ENCODE measurements around the gene DNAJC5G. TPM values are rescaled to one million over a fixed set of nuclear protein-coding genes. Genes with fewer than 3 reads are reported as not detected.
A peak's percentile ranks its signal among the peaks of the same experiment; 100 is the strongest.

DNAJC5G gene
- total RNA-seq, 4 donors from 2014 or later: not detected

- Histone ChIP-seq H3K9me3 (no peaks in the 10 kb centered on the region), H3K27me3 (peaks cover 47% of the 10 kb centered on the region), H3K4me3 (no peak overlapping the region), H3K27ac (no peak overlapping the region), H3K4me1 (peaks cover 0 to 25% (median 21%) of the 10 kb centered on the region in 4 donors), H3K36me3 (no peaks in the 10 kb centered on the region)
- in situ Hi-C loops (cut with MboI; ENCODE audit: low pct_ligation_motif_present in 1 of 4, low pct_unique_long_range_greater_than_20kb in 1 of 4, low sequenced_read_pairs in 3 of 4) (no loop called here), intact Hi-C loops (cut with DNase I; ENCODE audit: low total_unique reads) (loop anchor here (5.0 kb wide), 1 partner anchor 133 kb away; no protein-coding TSS in a partner anchor)
- TF ChIP-seq EP300 (IDR thresholded peaks at IDR 0.05; ENCODE audit: low read depth) (no peak), CTCF (IDR thresholded peaks at IDR 0.05) (no peak), POLR2A (IDR thresholded peaks at IDR 0.05) (no peak), POLR2AphosphoS5 (IDR thresholded peaks at IDR 0.05) (no peak)
- 77 to 88% methylated on average over 7 to 12 of the region's 16 CpGs for WGBS, 2 donors (ENCODE audit: low coverage in 1 of 2)
- DNase-seq: no peak
Observed at GRCh38 chr2:27305516-27305915, 30.3 kb downstream of the DNAJC5G start.

GRCh38 chr2:27306136-27306535 is 30.9 kb downstream of the DNAJC5G start:
- Histone ChIP-seq H3K27me3 (peaks cover 47% of the 10 kb centered on the region), H3K36me3 (no peaks in the 10 kb centered on the region), H3K4me1 (peaks cover 0 to 25% (median 21%) of the 10 kb centered on the region in 4 donors), H3K27ac (no peak overlapping the region), H3K9me3 (no peaks in the 10 kb centered on the region), H3K4me3 (peak overlapping the region in 1 of 4 donors; percentile 9)
- no peak for TF ChIP-seq POLR2A (IDR thresholded peaks at IDR 0.05)
- no peak for TF ChIP-seq CTCF (IDR thresholded peaks at IDR 0.05)
- no peak for TF ChIP-seq EP300 (IDR thresholded peaks at IDR 0.05; ENCODE audit: low read depth)
- no peak for TF ChIP-seq POLR2AphosphoS5 (IDR thresholded peaks at IDR 0.05)
- WGBS, 2 donors (ENCODE audit: low coverage in 1 of 2): 44 to 55% methylated on average over 3 to 23 of the region's 26 CpGs
- in situ Hi-C loops (cut with MboI; ENCODE audit: low pct_ligation_motif_present in 1 of 4, low pct_unique_long_range_greater_than_20kb in 1 of 4, low sequenced_read_pairs in 3 of 4): no loop called here
- DNase-seq: no peak
- intact Hi-C loops (cut with DNase I; ENCODE audit: low total_unique reads): loop anchor here (5.0 kb wide), 1 partner anchor 134 kb away; no protein-coding TSS in a partner anchor

GRCh38 chr2:27306573-27307286 is 31.5 kb downstream of the DNAJC5G start:
- Histone ChIP-seq H3K36me3 (no peaks in the 10 kb centered on the region), H3K27ac (no peak overlapping the region), H3K27me3 (peaks cover 47% of the 10 kb centered on the region), H3K4me3 (peak overlapping the region in 2 of 4 donors; percentile 4 to 9), H3K9me3 (no peaks in the 10 kb centered on the region), H3K4me1 (peaks cover 0 to 25% (median 21%) of the 10 kb centered on the region in 4 donors)
- DNase-seq: no peak
- intact Hi-C loops (cut with DNase I; ENCODE audit: low total_unique reads): loop anchor here (5.0 kb wide), 1 partner anchor 134 kb away; no protein-coding TSS in a partner anchor
- in situ Hi-C loops (cut with MboI; ENCODE audit: low pct_ligation_motif_present in 1 of 4, low pct_unique_long_range_greater_than_20kb in 1 of 4, low sequenced_read_pairs in 3 of 4): no loop called here
- TF ChIP-seq CTCF (IDR thresholded peaks at IDR 0.05) (no peak), POLR2AphosphoS5 (IDR thresholded peaks at IDR 0.05) (no peak), EP300 (IDR thresholded peaks at IDR 0.05; ENCODE audit: low read depth) (no peak), POLR2A (IDR thresholded peaks at IDR 0.05) (no peak)
- WGBS, 2 donors (ENCODE audit: low coverage in 1 of 2): 8% methylated on average over 42 of the region's 51 CpGs; no CpG with 5 or more reads in 1 of the 2 donors

DNA sequence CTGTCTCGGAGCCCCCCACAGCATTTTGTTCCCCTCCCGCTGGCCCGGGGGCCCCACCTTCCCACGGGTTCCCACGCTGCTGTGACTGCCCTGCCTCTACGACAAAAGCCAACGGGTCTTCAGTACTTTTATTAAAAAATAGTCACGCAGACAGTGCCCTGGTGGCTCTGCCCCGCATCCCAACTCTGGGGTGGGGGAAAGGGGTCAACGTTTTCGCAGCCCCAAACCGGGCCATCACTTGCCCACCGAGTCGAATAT is 32.0 kb downstream of the DNAJC5G start:
- Histone ChIP-seq H3K27me3 (peaks cover 47% of the 10 kb centered on the region), H3K9me3 (no peaks in the 10 kb centered on the region), H3K4me3 (no peak overlapping the region), H3K4me1 (peaks cover 0 to 25% (median 21%) of the 10 kb centered on the region in 4 donors), H3K36me3 (no peaks in the 10 kb centered on the region), H3K27ac (no peak overlapping the region)
- TF ChIP-seq EP300 (IDR thresholded peaks at IDR 0.05; ENCODE audit: low read depth) (no peak), POLR2A (IDR thresholded peaks at IDR 0.05) (no peak)
- in situ Hi-C loops (cut with MboI; ENCODE audit: low pct_ligation_motif_present in 1 of 4, low pct_unique_long_range_greater_than_20kb in 1 of 4, low sequenced_read_pairs in 3 of 4) (no loop called here), intact Hi-C loops (cut with DNase I; ENCODE audit: low total_unique reads) (loop anchor here (5.0 kb wide), 1 partner anchor 135 kb away; no protein-coding TSS in a partner anchor)
- DNase-seq: no peak
- WGBS, 2 donors (ENCODE audit: low coverage in 1 of 2): 25% methylated on average over 8 of the region's 14 CpGs; no CpG with 5 or more reads in 1 of the 2 donors
